Measurements from ENCODE around the gene LRRC46. TPM values are rescaled to one million over a fixed set of nuclear protein-coding genes. Genes with fewer than 3 reads are reported as not detected.

LRRC46 gene
- total RNA-seq, 1 donor from 2014 or later, result not detected

DNA sequence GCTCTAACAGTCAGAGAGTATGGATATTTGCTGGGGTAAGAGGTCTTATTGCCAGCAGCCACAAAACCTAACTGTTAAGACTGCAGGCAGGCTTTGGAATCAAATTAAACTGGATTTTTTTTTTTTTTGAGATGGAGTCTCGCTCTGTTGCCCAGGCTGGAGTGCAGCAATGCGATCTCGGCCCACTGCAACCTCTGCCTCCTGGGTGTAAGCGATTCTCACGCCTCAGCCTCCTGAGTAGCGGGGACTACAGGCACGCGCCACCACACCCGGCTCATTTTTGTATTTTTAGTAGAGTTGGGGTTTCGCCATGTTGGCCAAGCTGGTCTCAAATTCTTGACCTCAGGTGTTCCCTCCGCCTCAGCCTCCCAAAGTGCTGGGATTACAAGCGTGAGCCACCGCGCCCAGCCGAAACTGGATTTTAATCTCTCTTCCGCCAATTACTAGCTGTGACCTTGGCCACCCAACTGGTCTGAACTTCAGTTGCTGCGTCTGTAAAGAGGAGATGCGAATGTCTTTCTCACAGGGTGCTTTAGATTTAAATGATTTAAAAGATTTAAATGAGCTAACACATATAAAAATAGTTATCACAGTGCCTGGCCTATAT is 971 bp upstream of the LRRC46 start:
- H3K27ac ChIP-seq, result peak overlapping the region; percentile 70
- H3K27me3 ChIP-seq, result no peaks in the 10 kb centered on the region
- TF ChIP-seq POLR2A (IDR thresholded peaks at IDR 0.05), result no peak
- TF ChIP-seq POLR2AphosphoS5 (IDR thresholded peaks at IDR 0.05; ENCODE audit: insufficient read depth in 1 of 2, low read depth in 1 of 2), result no peak
- H3K4me3 ChIP-seq, result peak overlapping the region; percentile 81 to 86
- H3K36me3 ChIP-seq, result peaks cover 0 to 24% of the 10 kb centered on the region in 2 donors
- intact Hi-C loops (cut with DNase I), result no loop called here
- H3K9me3 ChIP-seq, result no peaks in the 10 kb centered on the region
- DNase-seq (ENCODE audit: extremely low spot score in 2 of 2), result no peak
- H3K4me1 ChIP-seq, result peaks cover 31% of the 10 kb centered on the region

DNA sequence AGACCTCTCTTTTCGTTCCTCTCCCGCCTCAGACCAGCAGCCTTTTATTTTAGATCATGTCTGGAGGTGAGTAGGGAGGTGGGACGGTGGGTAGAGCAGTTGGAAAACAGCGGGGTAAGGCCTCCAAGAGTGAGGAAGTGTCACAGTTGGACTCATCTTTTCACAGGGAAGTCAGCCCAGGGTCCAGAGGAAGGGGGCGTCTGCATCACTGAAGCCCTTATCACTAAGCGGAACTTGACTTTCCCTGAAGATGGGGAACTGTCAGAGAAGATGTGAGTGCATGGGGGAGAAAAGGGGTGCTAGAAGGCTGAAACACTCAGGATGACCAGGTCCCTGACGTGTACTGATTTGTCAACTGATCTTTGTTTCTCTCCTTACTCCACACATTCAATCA is 461 bp downstream of the LRRC46 start:
- TF ChIP-seq POLR2A (IDR thresholded peaks at IDR 0.05) (no peak), POLR2AphosphoS5 (IDR thresholded peaks at IDR 0.05; ENCODE audit: insufficient read depth in 1 of 2, low read depth in 1 of 2) (no peak)
- TF ChIP-seq, protein P1, sequence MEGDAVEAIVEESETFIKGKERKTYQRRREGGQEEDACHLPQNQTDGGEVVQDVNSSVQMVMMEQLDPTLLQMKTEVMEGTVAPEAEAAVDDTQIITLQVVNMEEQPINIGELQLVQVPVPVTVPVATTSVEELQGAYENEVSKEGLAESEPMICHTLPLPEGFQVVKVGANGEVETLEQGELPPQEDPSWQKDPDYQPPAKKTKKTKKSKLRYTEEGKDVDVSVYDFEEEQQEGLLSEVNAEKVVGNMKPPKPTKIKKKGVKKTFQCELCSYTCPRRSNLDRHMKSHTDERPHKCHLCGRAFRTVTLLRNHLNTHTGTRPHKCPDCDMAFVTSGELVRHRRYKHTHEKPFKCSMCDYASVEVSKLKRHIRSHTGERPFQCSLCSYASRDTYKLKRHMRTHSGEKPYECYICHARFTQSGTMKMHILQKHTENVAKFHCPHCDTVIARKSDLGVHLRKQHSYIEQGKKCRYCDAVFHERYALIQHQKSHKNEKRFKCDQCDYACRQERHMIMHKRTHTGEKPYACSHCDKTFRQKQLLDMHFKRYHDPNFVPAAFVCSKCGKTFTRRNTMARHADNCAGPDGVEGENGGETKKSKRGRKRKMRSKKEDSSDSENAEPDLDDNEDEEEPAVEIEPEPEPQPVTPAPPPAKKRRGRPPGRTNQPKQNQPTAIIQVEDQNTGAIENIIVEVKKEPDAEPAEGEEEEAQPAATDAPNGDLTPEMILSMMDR (IDR thresholded peaks at IDR 0.05), result no peak
- peak overlapping the region; percentile 17 for H3K27ac ChIP-seq
- peaks cover 31% of the 10 kb centered on the region for H3K4me1 ChIP-seq
- peaks cover 0 to 20% of the 10 kb centered on the region in 2 donors for H3K36me3 ChIP-seq
- no peak for DNase-seq (ENCODE audit: extremely low spot score in 2 of 2)
- H3K4me3 ChIP-seq, result peak overlapping the region; percentile 81 to 86
- H3K27me3 ChIP-seq, result no peaks in the 10 kb centered on the region
- H3K9me3 ChIP-seq, result no peaks in the 10 kb centered on the region
- intact Hi-C loops (cut with DNase I), result no loop called here

DNA sequence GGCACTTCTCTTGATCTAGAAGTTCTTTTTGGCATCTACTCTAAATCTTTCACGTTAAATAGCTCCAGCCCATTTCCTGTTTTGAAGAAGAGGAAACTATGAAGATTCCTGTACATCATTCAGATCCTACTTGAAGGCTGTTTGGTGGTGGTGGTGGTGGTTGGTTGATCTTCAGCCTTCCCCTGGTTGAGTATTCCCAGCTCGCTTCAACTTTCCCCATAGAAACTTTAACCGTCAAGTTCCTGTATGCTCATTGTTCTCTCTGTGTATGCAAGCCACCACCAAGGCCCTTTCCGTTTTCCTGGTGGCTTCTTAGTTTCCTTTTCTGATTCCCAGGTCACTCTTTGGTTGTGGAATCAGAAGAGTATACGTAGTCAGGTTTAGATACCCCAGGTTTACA is 3.3 kb downstream of the LRRC46 start:
- no peak for DNase-seq (ENCODE audit: extremely low spot score in 2 of 2)
- H3K4me3 ChIP-seq, result no peak overlapping the region
- H3K4me1 ChIP-seq, result peaks cover 29% of the 10 kb centered on the region
- H3K27ac ChIP-seq, result no peak overlapping the region
- TF ChIP-seq, protein P1 (IDR thresholded peaks at IDR 0.05), result no peak
- no peak for TF ChIP-seq POLR2A (IDR thresholded peaks at IDR 0.05)
- no peak for TF ChIP-seq POLR2AphosphoS5 (IDR thresholded peaks at IDR 0.05; ENCODE audit: insufficient read depth in 1 of 2, low read depth in 1 of 2)
- intact Hi-C loops (cut with DNase I), result no loop called here
- H3K9me3 ChIP-seq, result no peaks in the 10 kb centered on the region
- H3K27me3 ChIP-seq, result no peaks in the 10 kb centered on the region
- H3K36me3 ChIP-seq, result peaks cover 0 to 21% of the 10 kb centered on the region in 2 donors

DNA sequence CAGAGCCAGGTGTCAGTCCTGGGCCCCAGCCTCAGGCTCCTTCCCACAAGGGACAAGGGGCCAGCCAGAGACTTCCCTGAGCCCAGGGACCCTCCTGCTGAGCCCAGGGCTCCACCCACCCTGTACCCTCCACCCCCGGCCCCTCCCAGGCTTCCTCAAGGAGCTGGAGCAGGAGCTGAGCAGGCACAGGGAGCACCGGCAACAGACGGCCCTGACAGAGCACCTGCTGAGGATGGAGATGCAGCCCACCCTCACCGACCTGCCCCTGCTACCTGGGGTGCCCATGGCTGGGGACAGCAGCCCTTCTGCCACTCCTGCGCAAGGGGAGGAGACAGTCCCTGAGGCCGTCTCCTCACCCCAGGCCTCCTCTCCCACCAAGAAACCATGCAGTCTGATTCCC is 5.1 kb downstream of the LRRC46 start:
- Histone ChIP-seq H3K4me3 (no peak overlapping the region), H3K36me3 (peaks cover 0 to 21% of the 10 kb centered on the region in 2 donors)
- intact Hi-C loops (cut with DNase I), result no loop called here

DNA sequence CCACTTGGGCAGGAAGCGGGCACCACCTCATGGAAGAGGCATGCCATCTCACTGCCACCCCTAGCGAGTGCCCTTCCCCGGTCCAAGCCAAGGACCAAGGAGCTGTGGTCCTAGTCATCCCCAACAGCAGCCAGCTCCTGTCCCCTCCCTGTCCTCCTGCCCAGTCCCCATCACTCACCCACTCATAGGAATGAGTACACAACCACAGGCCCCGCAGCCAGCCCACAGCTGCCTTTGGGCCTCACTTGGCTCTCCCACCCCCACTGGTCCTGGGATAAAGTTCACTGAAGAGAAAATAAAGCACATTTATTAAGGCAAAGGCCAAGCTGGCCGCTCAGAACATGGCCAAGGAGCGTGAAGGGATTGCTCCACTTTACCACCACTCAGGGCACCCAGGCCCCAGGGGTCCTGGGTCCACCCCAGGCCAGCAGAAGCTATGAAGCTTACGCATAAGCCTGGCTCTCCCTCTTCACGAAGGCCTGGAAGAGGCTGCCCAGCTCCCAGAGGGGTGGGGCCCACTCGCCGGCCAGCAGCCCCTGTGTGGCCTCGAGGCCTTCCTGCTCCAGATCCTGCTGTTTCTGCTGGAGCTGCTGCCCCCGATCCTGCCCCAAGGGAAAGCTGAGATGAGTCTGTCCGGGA is 6.0 kb downstream of the LRRC46 start:
- H3K9me3 ChIP-seq, result no peaks in the 10 kb centered on the region
- intact Hi-C loops (cut with DNase I), result no loop called here
- H3K4me1 ChIP-seq, result peaks cover 24% of the 10 kb centered on the region
- H3K36me3 ChIP-seq, result peaks cover 0 to 21% of the 10 kb centered on the region in 2 donors
- H3K27me3 ChIP-seq, result no peaks in the 10 kb centered on the region
- TF ChIP-seq POLR2A (IDR thresholded peaks at IDR 0.05) (no peak), POLR2AphosphoS5 (IDR thresholded peaks at IDR 0.05; ENCODE audit: insufficient read depth in 1 of 2, low read depth in 1 of 2) (no peak)
- TF ChIP-seq, protein P1 (IDR thresholded peaks at IDR 0.05), result no peak
- no peak overlapping the region for H3K27ac ChIP-seq
- DNase-seq (ENCODE audit: extremely low spot score in 2 of 2), result no peak
- no peak overlapping the region for H3K4me3 ChIP-seq

More for the DNA sequence above, 5.1 kb downstream of the LRRC46 start:
- TF ChIP-seq, protein P1 (IDR thresholded peaks at IDR 0.05), result no peak
- TF ChIP-seq POLR2A (IDR thresholded peaks at IDR 0.05) (no peak), POLR2AphosphoS5 (IDR thresholded peaks at IDR 0.05; ENCODE audit: insufficient read depth in 1 of 2, low read depth in 1 of 2) (no peak)
- no peaks in the 10 kb centered on the region for H3K9me3 ChIP-seq
- no peak for DNase-seq (ENCODE audit: extremely low spot score in 2 of 2)
- H3K27ac ChIP-seq, result no peak overlapping the region
- peaks cover 29% of the 10 kb centered on the region for H3K4me1 ChIP-seq
- no peaks in the 10 kb centered on the region for H3K27me3 ChIP-seq

Measured in vagina (tissue), 2 donors.